ENCODE measurements around the gene FADD.
A peak's percentile ranks its signal among the peaks of the same experiment; 100 is the strongest.
"Not testable (repeated sequence)": the region's sequence is repeated elsewhere in the genome, so short reads cannot be mapped to it uniquely, and the experiment has no call there.

Gene FADD

DNA sequence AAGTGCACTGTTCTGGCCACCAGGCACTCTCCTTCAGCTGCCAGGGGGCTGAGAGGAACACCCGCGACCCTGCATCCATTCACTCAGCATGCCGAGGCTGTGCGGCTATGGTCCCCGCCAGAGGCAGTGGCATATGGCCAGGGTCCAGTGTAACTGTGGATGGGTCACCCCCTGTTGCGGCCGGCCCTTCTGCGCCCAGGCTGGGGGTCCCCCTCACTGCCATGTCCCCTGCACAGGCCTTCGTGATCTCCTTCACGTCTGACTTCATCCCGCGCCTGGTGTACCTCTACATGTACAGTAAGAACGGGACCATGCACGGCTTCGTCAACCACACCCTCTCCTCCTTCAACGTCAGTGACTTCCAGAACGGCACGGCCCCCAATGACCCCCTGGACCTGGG lies 20.8 kb upstream of the FADD start:
- DNase-seq (ENCODE audit: low read depth): no peak

DNA sequence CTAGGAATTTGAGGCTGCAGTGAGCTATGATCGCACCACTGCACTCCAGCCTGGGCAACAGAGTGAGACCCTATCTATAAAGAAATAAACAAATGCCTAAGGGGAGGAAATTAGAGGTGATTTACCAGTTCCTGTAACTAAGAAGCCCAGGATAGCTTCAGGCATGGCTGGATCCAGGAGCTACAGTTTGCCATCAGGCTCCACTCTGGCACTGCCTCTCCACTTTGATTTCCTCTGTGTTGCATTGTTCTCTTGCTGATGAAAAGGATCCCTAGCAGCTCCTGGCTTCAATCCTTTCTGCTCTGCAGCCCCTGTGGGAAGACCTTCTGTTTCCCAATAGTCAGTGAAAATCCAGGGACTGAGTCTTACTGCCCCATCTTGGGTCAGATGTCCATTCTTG lies 20.1 kb upstream of the FADD start:
- no peak for DNase-seq (ENCODE audit: low read depth)

DNA sequence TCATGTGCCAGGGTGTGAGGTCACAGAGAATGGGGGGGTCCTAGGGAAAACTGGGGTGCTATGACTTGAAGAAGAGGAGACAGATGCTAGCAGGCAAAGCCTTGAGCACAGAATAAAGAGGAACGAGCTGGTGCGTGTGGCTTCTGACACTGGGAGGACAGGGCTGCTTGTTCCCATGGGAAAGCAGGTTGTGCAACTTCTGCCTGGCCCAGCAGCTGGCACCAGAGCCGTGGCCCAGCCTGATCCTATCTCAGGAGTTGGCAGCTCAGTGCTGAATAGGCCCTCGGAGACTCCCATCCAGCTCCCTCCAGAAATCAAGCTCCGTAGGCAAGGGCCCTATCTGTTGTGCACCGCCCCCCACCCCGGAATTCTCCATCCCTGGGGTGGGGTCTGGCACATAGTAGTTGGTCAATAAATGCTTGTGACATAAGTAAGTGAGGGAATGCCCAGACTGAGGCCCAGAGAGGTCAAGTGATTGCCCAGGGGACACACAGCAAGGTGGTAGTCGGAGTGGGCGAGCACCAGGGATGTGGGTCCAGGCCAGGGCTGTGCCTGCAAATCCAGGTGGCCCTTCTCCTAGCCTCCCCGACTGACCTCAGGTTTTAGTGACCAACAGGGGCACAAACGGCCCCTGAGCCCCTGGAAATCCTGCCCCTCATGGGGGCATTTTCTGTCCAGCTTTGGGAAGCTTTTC lies 19.5 kb upstream of the FADD start:
- DNase-seq (ENCODE audit: low read depth): no peak

DNA sequence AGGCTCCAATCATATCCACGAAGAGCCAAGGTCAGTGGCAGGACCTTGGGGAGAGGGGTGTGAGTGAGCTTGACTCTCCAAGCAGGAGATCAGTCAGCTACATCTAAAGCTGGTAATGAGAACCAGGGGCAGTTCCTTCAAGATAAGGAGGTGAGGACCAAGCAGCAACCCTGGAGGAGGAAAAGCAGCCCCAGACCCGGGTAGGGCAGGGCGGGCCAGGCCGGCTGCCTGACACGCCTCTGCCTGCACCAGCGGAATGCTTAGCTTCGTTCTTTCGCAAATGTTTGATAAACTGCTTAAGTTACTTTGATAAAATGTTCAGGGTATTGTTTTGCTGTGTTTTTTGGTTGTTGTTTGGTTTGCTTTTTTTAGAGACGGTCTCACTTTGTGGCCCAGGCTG lies 18.7 kb upstream of the FADD start:
- DNase-seq (ENCODE audit: low read depth): no peak

DNA sequence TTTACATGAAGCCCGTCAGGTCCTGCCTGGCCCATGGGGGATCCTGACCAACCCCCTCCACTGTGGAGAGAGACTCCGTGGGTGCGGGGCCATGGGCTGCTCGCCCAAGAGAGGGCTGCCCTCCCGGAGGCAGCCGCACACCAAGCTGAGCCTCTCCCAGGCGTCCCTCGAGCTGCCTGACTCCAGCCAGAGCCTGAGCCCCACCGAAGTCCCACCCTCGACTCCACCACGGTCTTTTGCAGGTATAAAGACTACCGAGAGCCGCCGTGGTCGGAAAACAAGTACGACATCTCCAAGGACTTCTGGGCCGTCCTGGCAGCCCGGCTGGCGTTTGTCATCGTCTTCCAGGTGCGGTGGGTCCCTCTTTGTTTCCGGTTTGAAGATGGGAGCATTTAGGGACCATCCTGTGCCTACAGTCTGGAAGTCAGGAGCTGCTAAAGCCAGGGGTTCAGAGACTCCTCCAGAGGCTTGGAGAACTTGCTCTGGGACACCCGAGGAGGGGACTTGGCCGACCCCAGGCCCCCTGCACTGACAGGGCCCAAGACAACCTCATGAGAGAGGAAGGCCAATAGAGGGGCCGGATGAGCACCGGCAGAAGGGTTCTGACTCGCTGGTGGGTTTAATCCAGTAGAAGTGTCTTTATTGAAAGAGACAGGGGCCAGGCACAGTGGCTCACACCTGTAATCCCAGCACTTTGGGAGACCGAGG lies 17.6 kb upstream of the FADD start:
- no peak for DNase-seq (ENCODE audit: low read depth)

DNA sequence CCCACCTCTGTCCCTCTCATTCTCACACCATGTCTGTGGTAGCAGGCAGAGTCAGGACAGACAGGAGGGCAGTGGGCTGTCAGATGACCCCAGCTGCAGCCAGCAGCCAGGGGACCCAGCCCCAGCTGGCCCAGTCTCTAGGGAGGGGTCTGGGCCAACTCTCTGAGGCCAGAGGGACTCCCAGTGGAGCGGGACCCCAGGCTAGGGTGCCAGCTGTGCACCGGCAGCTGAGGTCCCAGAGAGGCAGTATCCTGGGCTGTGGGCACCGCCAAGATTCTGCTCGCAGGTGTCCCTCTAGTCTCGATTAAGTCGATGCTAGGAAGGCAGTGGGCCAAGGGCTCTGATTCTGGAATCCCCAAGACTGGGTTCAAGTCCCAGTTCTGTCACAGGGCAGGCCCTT lies 16.7 kb upstream of the FADD start:
- DNase-seq (ENCODE audit: low read depth): no peak

DNA sequence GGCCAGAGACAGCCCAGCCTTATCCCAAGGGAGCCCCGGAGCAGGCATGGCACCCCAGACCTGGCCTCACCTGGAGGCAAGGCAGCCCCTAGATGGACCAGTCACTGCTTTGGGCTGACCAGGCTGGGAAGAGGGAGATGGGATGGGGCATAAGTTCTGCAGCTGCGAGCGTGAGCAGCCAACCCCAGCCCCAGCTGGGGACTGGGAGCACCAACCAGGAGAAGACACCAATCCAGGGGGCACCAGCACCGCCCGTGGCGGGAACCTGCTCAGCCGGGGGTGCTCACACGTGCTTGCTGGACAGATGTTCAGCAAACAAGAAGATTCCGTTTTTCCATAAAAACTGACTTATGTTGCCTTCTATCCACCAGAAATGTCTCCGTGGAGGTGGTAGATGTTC lies 16.2 kb upstream of the FADD start:
- no peak for DNase-seq (ENCODE audit: low read depth)

DNA sequence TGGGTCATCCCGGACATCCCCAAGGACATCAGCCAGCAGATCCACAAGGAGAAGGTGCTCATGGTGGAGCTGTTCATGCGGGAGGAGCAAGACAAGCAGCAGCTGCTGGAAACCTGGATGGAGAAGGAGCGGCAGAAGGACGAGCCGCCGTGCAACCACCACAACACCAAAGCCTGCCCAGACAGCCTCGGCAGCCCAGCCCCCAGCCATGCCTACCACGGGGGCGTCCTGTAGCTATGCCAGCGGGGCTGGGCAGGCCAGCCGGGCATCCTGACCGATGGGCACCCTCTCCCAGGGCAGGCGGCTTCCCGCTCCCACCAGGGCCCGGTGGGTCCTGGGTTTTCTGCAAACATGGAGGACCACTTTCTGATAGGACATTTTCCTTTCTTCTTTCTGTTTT lies 15.3 kb upstream of the FADD start:
- no peak for DNase-seq (ENCODE audit: low read depth)

DNA sequence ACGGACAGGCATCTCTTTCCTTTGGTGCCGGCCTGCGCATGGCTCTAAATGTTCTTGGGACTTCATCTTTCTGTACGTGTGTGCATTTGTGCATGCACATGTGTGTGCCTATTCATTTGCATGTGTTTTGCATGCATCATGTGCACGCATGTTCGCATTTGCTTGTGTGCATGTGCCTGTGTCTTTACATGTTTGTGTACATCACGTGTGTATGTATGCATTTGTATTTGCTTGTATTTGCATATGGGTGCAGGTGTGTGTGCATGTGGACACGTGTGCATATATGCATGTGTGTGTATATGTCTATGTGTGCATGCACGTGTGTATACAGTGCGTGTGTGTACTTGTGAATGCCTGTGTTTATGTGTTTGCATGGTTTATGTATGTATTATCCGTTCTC lies 13.5 kb upstream of the FADD start:
- no peak for DNase-seq (ENCODE audit: low read depth)

DNA sequence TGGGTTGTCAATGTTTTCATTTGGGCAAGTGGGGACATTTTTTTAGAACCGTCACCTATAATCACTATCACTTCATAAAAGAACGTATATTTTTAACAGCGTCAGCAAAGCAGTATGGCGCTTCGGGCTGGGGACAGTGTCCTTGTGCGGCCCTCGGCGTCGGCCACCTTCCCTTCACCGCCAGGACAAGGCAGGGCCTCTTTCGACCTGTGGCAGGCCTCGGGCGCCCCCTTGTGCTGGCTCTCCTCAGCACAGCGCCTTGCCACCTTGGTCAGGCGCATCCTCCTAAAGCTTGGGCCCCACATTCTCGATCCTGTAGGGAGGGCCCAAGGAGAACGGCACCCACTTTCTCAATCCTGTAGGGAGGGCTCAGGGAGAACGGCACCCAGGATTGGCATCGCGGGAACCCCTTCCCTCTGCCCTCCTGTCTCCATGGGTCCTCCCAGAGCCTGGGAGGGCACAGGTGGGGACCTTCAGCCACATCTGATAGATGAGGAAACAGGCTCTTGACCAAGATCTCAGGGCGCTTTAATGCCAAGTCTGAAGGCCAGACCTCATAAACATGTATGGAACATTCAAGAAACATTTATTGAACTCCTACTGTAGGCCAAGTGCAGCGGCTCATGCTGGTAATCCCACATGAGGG lies 11.5 kb upstream of the FADD start:
- no peak for DNase-seq (ENCODE audit: low read depth)

DNA sequence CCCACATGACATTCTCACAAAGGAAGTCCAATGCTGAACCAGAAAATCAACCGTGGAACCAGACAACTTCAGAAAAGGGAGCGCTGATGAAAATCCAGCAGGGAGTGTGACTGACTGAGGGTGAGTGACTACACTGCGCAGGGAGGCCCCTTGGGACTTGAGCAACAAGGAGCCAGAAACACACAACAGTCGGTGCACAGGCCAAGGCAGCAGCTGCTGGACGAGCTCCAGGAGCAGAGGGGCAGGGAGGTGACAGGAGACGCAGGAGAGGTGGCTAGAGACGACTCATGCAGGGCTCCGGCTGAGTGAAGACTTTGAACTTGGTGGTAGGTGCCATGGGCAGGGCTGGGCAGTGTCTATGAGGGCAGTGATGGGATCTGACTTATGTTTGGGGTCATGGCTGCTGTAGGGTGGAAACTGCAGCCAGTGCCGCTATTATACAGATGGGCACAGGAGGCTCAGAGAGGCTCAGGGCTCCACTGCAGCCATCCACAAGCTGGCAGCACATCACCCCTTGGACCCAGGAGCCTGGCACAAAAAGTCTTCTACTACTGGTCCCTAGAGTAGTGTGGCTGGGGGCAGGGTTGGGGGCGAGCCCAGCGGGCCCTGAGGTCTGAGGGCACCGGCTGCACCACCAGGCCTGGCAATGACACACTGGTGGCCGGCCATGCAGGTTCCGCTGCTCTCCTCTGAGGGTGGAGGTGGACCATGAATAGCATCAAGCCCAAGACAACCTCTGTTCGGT lies 10.3 kb upstream of the FADD start:
- no peak for DNase-seq (ENCODE audit: low read depth)

DNA sequence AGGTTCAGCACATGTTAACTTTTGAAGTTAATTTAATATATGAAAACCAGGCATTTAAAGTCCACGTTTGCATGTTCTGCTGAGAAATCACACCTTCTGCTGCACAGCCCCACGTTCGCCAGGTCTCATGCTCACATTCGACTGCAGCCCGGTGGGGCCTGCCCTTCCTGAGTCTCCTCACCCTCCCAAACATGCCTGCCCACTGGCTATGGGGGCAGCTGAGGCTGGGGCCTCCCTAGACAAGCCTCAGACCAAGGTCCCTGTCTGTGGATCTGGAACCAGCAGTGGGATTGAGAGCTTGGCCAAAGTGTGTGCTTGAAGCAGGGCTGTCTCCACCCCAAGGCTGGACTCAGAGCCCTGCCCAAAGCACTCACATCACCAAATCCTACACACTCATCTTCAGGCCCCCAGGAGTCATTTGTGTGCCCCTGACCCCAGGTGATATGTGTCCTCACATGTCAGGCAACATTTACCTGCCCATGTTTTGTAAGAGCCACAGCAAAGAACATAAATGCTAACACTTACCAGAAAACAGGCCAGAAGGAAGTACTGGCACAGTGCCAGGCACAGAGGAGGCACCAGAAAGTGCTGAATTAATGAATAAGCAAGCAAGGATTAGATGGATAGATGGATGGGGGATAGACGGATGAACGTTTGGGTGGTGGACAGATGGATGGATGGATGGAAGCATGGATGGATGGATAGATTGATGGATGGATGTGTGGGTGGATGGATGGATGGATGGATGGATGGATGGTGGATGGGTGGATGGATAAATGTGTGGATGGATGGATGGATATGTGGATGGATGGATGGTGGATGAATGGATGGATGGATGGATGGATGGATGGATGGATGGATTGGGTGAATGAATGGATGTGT lies 9.4 kb upstream of the FADD start:
- DNase-seq (ENCODE audit: low read depth): no peak

DNA sequence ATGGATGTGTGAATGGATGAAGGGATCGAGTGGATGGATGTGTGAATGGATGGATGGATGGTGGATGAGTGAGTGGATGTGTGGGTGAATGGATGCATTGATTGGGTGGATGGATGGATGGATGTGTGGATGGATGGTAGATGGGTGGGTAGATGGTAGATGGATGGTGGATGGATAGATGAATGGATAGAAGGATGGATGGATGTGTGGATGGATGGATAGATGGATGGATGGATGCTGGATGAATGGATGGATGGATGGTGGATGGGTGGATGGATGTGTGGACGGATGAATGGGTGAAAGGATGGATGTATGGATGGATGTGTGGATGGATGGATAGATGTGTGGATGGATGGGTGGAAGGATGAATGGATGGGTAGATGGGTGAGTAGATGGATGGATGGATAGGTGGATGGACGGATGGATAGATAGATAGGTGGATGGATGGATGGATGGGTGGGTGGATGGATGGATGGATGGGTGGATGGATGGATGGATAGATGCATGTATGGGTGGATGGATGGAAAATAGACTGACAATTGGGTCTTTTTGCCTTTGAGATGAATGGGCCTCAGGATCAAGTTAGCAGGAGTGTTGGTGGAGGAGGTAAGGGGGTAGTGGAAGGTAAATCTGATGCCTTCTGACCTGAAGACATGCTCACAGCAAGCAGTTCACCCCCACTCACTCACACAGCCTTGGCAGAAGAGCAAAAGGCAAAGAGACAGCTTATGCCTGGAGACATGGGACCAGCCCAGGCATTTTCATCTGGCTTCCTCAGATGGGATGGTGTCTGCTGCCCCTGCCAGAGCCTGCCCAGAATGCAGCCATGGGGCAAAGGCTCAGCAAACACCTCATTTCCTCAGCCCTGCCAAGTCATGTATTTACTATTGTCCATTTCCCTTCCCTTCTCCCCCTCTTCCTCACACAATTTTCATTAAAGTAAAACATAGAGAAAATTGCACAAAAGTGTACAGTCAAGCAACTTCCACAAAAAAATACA lies 8.0 kb upstream of the FADD start:
- no peak for DNase-seq (ENCODE audit: low read depth)

DNA sequence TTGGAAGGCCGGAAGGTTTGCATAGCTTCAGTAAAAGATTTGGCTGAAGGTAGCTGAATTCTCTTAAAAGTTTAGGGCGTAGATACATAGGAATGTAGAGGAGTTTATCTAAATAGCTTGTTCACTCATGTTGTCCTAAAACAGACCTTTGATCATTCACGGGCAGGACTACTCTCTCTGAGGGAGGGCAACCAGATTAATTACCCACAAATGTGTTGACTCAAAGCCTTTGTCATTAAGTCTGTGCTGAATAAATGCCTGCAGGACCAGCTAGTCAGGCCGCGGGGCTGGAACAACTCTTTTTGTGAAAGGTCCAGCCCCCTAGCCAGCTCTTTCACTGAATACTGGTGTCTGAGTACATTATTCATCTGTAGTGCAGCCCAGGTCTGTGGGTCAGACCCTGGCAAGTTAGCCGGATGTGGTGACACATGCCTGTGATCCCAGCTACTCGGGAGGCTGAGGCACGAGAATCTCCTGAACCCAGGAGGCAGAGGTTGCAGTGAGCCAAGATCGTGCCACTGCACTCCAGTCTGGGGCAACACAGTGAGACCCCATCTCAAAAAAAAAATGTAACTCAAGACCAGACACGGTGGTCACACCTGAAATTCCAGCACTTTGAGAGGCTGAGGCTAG lies 2.8 kb upstream of the FADD start:
- no peak for DNase-seq (ENCODE audit: low read depth)

DNA sequence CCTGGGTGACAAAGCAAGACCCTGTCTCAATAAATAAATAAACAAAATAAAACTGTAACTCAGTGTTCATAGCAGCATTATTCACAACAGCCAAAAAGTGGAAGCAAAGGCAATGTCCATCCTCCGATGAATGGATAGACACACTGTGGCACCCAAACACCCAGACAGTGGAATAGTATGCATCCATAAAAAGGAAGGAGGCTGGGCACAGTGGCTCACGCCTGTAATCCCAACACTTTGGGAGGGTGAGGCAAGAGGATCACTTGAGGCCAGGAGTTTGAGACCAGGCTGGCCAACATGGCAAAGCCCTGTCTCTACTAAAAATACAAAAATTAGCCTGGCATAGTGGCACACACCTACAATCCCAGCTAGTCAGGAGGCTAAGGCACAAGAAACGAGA lies 2.0 kb upstream of the FADD start:
- not testable (repeated sequence) for DNase-seq (ENCODE audit: low read depth)

DNA sequence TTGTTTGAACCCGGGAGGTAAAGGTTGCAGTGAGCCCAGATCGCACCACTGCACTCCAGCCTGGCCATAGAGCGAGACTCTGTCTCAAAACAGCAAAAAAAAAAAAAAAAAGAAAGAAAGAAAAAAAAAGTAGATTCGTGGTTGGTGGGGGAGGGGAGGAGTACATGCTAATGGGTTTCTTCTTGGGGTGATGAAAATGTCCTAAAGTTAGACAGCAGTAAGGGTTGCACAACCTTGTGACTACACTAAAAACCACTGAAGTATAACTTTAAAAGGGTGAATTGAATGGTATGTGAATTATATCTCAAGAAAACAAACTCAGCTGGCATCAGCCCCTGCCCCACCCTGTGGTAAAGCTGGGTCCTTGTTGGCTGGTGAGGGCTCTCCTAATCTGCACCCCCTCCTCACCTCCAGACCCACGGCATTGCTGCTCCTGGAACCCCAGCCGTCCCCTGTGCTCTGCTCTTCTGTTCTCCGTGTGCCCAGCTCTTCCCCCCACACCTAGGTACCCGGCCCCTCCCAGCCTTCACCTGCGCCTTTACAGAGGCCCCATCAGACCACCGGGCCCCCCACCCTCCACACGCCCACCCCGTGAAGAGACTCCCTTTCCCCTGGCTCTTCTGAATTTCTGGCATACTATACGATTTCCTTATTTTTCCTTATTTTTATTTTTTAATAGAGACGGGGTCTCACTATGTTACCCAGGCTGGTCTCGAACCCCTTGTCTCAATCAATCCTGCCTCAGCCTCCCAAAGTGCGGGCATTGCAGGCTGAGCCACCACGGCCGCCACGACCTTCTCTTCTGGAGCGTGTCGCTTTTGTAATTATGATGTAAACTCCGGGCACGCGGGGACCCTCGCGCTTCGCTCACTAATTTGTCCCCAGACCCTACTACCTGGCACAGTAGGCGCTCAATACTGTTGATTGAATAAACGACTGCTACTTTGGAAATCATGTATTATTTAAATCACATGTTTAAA lies 924 bp upstream of the FADD start:
- no peak for DNase-seq (ENCODE audit: low read depth)

DNA sequence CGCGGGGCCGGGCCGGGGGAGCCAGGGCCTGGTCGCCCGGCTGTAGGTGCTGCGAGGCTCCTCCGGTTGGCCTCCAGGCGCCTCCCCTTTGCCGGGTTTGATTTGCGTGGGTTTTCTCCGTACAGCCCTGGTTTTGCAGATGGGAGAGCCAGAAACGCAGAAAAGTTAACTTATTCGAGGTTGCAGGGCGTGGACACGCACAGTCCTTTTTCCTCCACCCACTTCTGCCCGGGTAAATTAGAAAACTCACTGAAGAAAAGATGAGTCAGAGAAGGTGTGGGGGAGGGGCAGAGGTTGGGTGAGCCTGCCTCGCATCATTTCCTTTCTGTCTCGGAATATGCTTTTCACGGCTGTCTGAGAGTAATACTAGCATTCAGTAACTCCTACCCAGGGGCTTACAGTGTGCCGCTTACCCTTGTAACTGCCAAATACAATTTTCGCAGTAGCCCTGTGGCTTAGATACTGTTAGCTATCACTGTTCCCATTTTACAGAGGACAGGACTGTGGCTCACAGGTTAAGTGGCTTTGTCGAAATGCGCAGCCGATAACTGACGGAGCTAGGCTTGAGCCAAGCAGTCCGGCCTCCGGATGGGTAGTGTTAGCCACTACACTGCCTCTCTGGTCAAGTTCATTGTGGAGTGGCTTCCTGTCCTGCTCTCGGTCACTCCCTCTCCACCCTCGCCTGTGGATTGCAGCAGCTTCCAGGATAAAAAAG lies 812 bp downstream of the FADD start:
- peak; percentile 72 for DNase-seq (ENCODE audit: low read depth)

DNA sequence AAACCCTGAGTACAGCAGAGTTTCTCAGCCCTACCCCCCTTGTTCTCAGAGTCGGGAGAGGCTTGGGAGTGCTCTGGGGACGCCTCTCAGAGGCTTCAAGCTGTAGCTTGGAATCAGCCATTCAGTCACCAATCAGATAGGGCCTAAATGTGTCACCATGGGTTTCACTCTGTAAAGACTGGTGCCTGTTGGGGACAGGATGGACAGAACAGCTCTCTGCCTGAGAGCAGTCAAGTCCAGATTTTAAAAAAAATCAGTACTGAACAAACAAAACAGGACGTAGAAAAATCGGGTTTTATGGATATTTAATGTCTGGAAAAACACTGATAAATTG lies 1.3 kb downstream of the FADD start:
- DNase-seq (ENCODE audit: low read depth): no peak

Data from GM04504 (cell line).